ENCODE results near the gene CERT1.

DNA sequence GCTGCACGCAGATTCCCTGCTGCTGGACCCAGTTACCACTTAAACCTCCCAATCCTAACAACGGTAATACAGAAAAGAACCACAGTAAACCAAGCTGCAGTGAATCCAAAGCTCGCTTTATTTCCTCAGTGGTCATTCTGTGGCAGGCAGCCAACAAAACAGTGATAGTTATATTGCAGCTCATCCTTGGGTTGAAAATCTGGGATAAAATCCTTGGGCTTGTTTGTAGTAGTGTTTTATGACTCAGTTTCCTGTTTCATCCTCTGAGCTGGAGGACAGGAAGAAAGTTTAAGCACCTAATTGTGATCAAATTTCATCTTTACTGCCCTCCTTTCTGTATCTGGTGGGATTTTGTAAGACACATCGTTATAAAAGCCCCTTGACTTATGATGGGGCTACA lies 143.0 kb downstream of the CERT1 start:
- no peak for TF ChIP-seq EZH2 (IDR thresholded peaks at IDR 0.05)
- no peak for TF ChIP-seq POLR2AphosphoS5 (IDR thresholded peaks at IDR 0.05; ENCODE audit: borderline replicate concordance, low read depth, low read length)
